ENCODE data around the gene EMP2.

EMP2 gene

GRCh38 chr16:10490141-10490540, 90.3 kb downstream of the EMP2 start:
- ChIA-PET CTCF (interaction anchor here (1.0 to 1.3 kb wide), 3 partner anchors 9 to 173 kb away, joined by 3 read pairs; no protein-coding TSS in a partner anchor), POLR2A (no interaction called here)
- TF ChIP-seq, protein P1, sequence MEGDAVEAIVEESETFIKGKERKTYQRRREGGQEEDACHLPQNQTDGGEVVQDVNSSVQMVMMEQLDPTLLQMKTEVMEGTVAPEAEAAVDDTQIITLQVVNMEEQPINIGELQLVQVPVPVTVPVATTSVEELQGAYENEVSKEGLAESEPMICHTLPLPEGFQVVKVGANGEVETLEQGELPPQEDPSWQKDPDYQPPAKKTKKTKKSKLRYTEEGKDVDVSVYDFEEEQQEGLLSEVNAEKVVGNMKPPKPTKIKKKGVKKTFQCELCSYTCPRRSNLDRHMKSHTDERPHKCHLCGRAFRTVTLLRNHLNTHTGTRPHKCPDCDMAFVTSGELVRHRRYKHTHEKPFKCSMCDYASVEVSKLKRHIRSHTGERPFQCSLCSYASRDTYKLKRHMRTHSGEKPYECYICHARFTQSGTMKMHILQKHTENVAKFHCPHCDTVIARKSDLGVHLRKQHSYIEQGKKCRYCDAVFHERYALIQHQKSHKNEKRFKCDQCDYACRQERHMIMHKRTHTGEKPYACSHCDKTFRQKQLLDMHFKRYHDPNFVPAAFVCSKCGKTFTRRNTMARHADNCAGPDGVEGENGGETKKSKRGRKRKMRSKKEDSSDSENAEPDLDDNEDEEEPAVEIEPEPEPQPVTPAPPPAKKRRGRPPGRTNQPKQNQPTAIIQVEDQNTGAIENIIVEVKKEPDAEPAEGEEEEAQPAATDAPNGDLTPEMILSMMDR (IDR thresholded peaks at IDR 0.05; ENCODE audit: control extremely low read depth, extremely low read depth, low read depth, missing control alignments), result no peak
- DNase-seq (ENCODE audit: extremely low spot score), result no peak

GRCh38 chr16:10485698-10486382, 94.6 kb downstream of the EMP2 start:
- TF ChIP-seq, protein P1 (IDR thresholded peaks at IDR 0.05; ENCODE audit: control extremely low read depth, extremely low read depth, low read depth, missing control alignments), result no peak
- DNase-seq (ENCODE audit: extremely low spot score), result no peak
- POLR2A ChIA-PET, result no interaction called here
- CTCF ChIA-PET, result no interaction called here

GRCh38 chr16:10485159-10485558, 95.2 kb downstream of the EMP2 start:
- CTCF ChIA-PET, result interaction anchor here (0.9 kb wide), 1 partner anchor 24 kb away, joined by 3 read pairs; no protein-coding TSS in a partner anchor
- TF ChIP-seq, protein P1 (IDR thresholded peaks at IDR 0.05; ENCODE audit: control extremely low read depth, extremely low read depth, low read depth, missing control alignments), result no peak
- POLR2A ChIA-PET, result no interaction called here
- DNase-seq (ENCODE audit: extremely low spot score), result no peak

DNA sequence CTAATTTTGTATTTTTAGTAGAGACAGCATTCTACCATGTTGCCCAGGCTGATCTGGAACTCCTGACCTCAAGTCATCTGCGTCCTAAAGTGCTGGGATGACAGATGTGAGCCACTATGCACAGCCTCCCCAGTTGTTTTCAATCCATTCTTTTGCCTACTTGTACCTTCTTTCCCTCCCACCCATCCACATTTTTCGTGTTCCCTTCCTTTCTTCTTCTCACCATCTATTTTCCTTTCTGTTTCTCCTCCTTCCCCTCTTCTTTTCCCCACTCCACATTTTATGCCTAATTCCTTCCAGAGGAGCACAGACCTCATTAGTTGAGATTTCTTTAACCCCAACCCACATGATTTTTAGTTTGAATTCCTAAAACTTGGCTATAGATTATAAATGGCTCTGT, 100.2 kb downstream of the EMP2 start:
- TF ChIP-seq, protein P1 (IDR thresholded peaks at IDR 0.05; ENCODE audit: control extremely low read depth, extremely low read depth, low read depth, missing control alignments), result no peak
- no peak for DNase-seq (ENCODE audit: extremely low spot score)
- ChIA-PET POLR2A (no interaction called here), CTCF (interaction anchor here (1.3 kb wide), 1 partner anchor 10 kb away, joined by 3 read pairs; no protein-coding TSS in a partner anchor)
